Panc1 (cell line): ENCODE results near the gene FRRS1L. TPM values are rescaled to one million over a fixed set of nuclear protein-coding genes. Genes with fewer than 3 reads are reported as not detected.

Experiments
- ATAC-seq: fragments of 200-7000 bp; cut with Tn5 transposase; 2 replicates; pipeline ENCODE4 v1.9.1; 2020; ENCODE audit warnings: mild to moderate bottlenecking, moderate library complexity
- BruUV-seq: library from RNA; stranded (reverse); fragments of 400-500 nt; replicated peaks from 2 replicates; lab custom pipeline; 2021; lab: Mats Ljungman, UMichigan
- CTCF ChIA-PET: fragments of 300-600 bp; sonication (Branson Sonifier 250); formaldehyde crosslinking; loops from one replicate; lab custom pipeline; 2022; ENCODE audit warnings: antibody characterized with exemption; lab: Charles Lee
- POLR2A ChIA-PET: fragments of 300-600 bp; sonication (Branson Sonifier 250); formaldehyde crosslinking; loops from one replicate; lab custom pipeline; 2022; ENCODE audit warnings: antibody characterized with exemption; lab: Charles Lee
- DNase-seq: peaks from one replicate; pipeline ENCODE4 v3.0.0-alpha.2; 2010; ENCODE audit warnings: low read depth, low spot score
- H3K27ac ChIP-seq: 2 replicates; pipeline ENCODE4 v1.5.1; 2011; ENCODE audit warnings: mild to moderate bottlenecking, low read length, inconsistent platforms
- H3K27me3 ChIP-seq: fragments of 200-500 bp; sonication (Bioruptor generic); 2 replicates; pipeline ENCODE4 v1.6.0; 2014; ENCODE audit warnings: low read length, inconsistent platforms; ENCODE audit not compliant: control insufficient read depth, insufficient read depth
- H3K36me3 ChIP-seq: fragments of 200-500 bp; sonication (Bioruptor generic); 2 replicates; pipeline ENCODE4 v1.5.1; 2014; ENCODE audit warnings: inconsistent platforms, mild to moderate bottlenecking, low read length, moderate library complexity; ENCODE audit not compliant: control insufficient read depth, insufficient read depth
- H3K4me1 ChIP-seq: 2 replicates; pipeline ENCODE4 v1.5.1; 2011; ENCODE audit warnings: inconsistent platforms, mild to moderate bottlenecking, low read length, moderate library complexity; ENCODE audit not compliant: control insufficient read depth, insufficient read depth
- H3K4me3 ChIP-seq, 2 experiments: 2 replicates each; pipeline ENCODE4 v1.5.1; 2011 to 2012; ENCODE audit warnings: low read depth in 2 of 2, low read length in 2 of 2, mild to moderate bottlenecking in 2 of 2, inconsistent platforms in 1 of 2, moderate library complexity in 1 of 2
- H3K9me3 ChIP-seq: fragments of 200-500 bp; sonication (Bioruptor generic); 2 replicates; pipeline ENCODE4 v1.5.1; 2014; ENCODE audit warnings: low read depth, mild to moderate bottlenecking, inconsistent platforms, low read length, moderate library complexity; ENCODE audit not compliant: control insufficient read depth, insufficient read depth
- CTCF ChIP-seq: fragments of 450-650 bp; IDR thresholded peaks from 2 replicates; pipeline ENCODE4 v1.5.1; 2017; ENCODE audit warnings: mild to moderate bottlenecking
- POLR2AphosphoS5 ChIP-seq: IDR thresholded peaks from 2 replicates; pipeline ENCODE4 v1.6.1; 2012; ENCODE audit warnings: mild to moderate bottlenecking, low read depth, low read length, moderate library complexity
- REST ChIP-seq, 2 experiments: IDR thresholded peaks; 2 replicates each; pipeline ENCODE4 v1.6.1; 2011 to 2012; ENCODE audit warnings: low read depth in 2 of 2, control low read depth in 1 of 2, low read length in 1 of 2, mild to moderate bottlenecking in 1 of 2, moderate library complexity in 1 of 2; ENCODE audit not compliant: insufficient read depth in 1 of 2
- SIN3A ChIP-seq: IDR thresholded peaks from 2 replicates; pipeline ENCODE4 v1.6.1; 2012; ENCODE audit warnings: low read depth, mild to moderate bottlenecking, low read length, moderate library complexity, borderline replicate concordance; ENCODE audit not compliant: insufficient read depth
- TCF7L2 ChIP-seq: IDR thresholded peaks from 2 replicates; pipeline ENCODE4 v1.6.1; 2011; ENCODE audit warnings: mild to moderate bottlenecking, low read depth, low read length, inconsistent platforms
- in situ Hi-C: cut with HindIII; loops from 2 replicates; pipeline ENCODE4 v1.10.0; 2016; ENCODE audit warnings: low sequenced_read_pairs, low pct_unique_long_range_greater_than_20kb
- intact Hi-C: fragments of 100-400 bp; cut with micrococcal nuclease; formaldehyde crosslinking; loops from one replicate; pipeline ENCODE4 v1.10.0; 2022; ENCODE audit not compliant: unreplicated experiment
- total RNA-seq: library from RNA; stranded (reverse); gene quantifications from one replicate; pipeline ENCODE4 v1.2.1, GENCODE V29; 2021; ENCODE audit not compliant: unreplicated experiment

Gene FRRS1L
- total RNA-seq, 1 experiment from 2014 or later, result 2.3 TPM

- Histone ChIP-seq H3K27ac (no peak overlapping the region), H3K4me3 (no peak overlapping the region), H3K4me1 (no peaks in the 10 kb centered on the region), H3K36me3 (no peaks in the 10 kb centered on the region), H3K27me3 (no peaks in the 10 kb centered on the region), H3K9me3 (no peaks in the 10 kb centered on the region)
- in situ Hi-C loops (no loop called here), intact Hi-C loops (no loop called here)
- ATAC-seq (no peak), DNase-seq (no peak)
- TF ChIP-seq POLR2AphosphoS5, result no peak
- TF ChIP-seq SIN3A, result no peak
- TF ChIP-seq REST (IDR thresholded peaks at IDR 0.05; ENCODE audit: insufficient read depth in 1 of 2, low read depth in 2 of 2, low read length in 1 of 2), result no peak
- TF ChIP-seq TCF7L2, result no peak
- TF ChIP-seq CTCF, result no peak
- BruUV-seq, result no TSS peak
- ChIA-PET POLR2A (no interaction called here), CTCF (no interaction called here)
Observed at GRCh38 chr9:109138421-109138820, 28.6 kb downstream of the FRRS1L start.

GRCh38 chr9:109134167-109134578 lies 32.9 kb downstream of the FRRS1L start:
- CTCF ChIA-PET, result no interaction called here
- TF ChIP-seq CTCF (no peak), SIN3A (no peak), REST (IDR thresholded peaks at IDR 0.05; ENCODE audit: insufficient read depth in 1 of 2, low read depth in 2 of 2, low read length in 1 of 2) (no peak), POLR2AphosphoS5 (no peak), TCF7L2 (no peak)
- BruUV-seq, result no TSS peak

More at GRCh38 chr9:109134167-109134578, 32.9 kb downstream of the FRRS1L start:
- Histone ChIP-seq H3K9me3 (no peaks in the 10 kb centered on the region), H3K4me3 (no peak overlapping the region), H3K27me3 (no peaks in the 10 kb centered on the region), H3K4me1 (no peaks in the 10 kb centered on the region), H3K36me3 (no peaks in the 10 kb centered on the region), H3K27ac (no peak overlapping the region)
- ATAC-seq, result no peak
- in situ Hi-C loops, result no loop called here
- POLR2A ChIA-PET, result no interaction called here
- intact Hi-C loops, result no loop called here
- DNase-seq, result no peak
